ENCODE results near the gene FSTL1.

The FSTL1 gene

DNA sequence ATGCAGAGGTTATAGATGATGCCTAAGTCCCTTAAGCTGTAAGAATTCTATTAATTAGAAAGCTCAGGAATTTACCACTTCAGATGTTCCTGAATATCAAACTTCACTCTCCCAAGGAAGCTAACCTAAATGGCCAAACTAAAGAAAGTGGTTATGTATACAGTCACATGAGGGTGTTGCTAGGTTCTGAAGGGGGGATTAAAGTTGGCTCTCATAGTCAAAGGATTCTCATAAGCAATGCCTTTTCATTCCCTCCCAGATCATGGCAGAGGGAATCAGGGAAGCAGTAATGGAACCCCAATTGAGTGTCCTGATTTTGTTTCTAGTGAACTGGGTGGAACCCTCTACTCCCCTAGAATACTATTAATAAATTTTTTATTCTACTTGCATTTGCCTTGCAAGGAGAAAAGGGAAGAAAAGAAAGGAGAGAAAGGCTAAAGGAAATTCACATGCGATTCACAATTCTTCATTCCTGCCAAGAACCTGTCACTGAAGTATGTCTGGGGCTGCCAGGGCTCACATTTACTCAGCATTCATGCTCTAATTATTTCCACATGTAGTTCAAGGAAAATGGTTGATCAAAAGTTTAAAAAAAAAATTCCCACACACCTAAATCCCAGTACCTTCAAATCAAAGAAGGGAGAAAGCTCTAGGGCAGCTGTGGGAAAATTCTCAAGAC lies 25.1 kb downstream of the FSTL1 start:
- H3K9me3 Mint-ChIP-seq = no peaks in the 10 kb centered on the region
- H3K27me3 Mint-ChIP-seq = peaks cover 47 to 53% of the 10 kb centered on the region in 2 donors
- no peak for DNase-seq
- H3K36me3 Mint-ChIP-seq (ENCODE audit: insufficient read depth) = no peaks in the 10 kb centered on the region
- H3K27ac Mint-ChIP-seq = no peak overlapping the region
- H3K4me3 Mint-ChIP-seq = no peak overlapping the region
- H3K4me1 Mint-ChIP-seq (ENCODE audit: low read depth in 2 of 2) = no peaks in the 10 kb centered on the region
- ATAC-seq (replicated peaks) = no peak

DNA sequence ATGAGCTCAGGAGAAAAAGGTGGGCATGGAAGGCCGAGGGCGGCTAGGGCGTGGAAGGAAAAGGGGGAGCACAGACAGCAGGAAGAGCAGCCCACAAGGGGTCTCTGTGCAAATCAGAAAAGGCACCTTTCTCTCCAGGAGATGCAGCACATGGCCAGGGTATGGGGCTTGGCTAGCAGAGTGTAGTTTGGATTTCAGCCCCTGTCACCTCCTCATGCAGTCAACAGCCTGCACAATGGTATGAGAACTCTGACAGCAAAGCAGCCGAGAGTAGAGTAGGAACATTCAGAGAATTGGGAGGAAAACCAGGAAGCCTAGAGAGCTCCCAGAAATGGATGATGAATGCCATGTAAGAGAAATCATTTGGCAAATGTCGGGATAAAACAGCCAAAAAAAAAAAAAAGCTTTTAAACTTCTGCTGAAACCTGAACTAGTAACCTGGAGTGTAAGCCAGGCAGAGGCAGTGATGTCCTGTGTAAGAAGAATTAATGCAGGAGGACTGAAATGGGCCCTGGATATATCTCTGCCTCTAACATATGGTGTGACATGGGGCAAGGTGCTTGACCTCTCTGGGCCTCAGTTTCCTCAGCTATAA lies 25.7 kb downstream of the FSTL1 start:
- Mint-ChIP-seq H3K4me3 (no peak overlapping the region), H3K27ac (no peak overlapping the region), H3K4me1 (ENCODE audit: low read depth in 2 of 2) (no peaks in the 10 kb centered on the region), H3K9me3 (no peaks in the 10 kb centered on the region), H3K27me3 (peaks cover 43 to 47% of the 10 kb centered on the region in 2 donors), H3K36me3 (ENCODE audit: insufficient read depth) (no peaks in the 10 kb centered on the region)
- DNase-seq (no peak), ATAC-seq (replicated peaks) (no peak)

DNA sequence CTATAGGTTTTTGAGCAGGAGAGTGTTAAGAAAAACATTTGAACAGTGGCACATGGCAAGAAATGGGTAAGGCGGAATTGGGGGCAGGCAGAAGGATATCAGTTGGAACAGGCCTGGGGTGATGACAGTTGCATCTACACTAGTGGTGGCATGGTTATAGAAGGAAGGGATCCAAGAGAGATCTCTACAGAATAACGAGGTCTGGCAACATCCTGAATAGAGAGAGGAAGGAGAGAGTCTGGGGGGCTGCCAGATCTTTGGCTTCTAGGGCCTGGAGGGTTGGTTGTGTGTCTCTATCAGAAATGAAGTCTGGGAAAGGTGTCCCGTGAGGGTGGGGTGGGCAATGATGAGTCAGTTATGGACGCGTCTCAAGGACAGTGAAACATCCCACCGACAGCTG lies 26.3 kb downstream of the FSTL1 start:
- no peaks in the 10 kb centered on the region for H3K9me3 Mint-ChIP-seq
- DNase-seq = no peak
- peaks cover 38 to 45% of the 10 kb centered on the region in 2 donors for H3K27me3 Mint-ChIP-seq
- H3K36me3 Mint-ChIP-seq (ENCODE audit: insufficient read depth) = no peaks in the 10 kb centered on the region
- H3K4me1 Mint-ChIP-seq (ENCODE audit: low read depth in 2 of 2) = no peaks in the 10 kb centered on the region
- H3K27ac Mint-ChIP-seq = no peak overlapping the region
- ATAC-seq (replicated peaks) = no peak
- no peak overlapping the region for H3K4me3 Mint-ChIP-seq

DNA sequence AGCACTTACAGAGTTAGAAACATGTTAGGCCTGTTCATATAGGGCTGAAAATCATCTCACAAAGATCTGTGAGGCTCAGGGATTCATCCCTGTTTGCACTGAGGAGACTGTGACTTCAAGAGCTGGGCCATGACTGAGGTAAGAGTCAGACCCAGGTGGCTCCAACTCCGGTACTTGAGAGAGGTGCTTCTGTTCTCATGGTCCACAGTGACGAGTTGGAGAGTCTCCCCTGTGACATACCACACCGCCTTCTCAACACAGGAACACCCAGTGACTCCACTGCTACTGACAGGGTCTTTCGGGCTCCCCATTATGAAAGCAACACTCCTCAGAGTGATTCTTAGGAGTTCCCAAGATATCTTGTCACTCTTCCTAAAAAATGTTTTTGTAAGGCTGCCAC lies 27.4 kb downstream of the FSTL1 start:
- Mint-ChIP-seq H3K27me3 (peaks cover 42 to 49% of the 10 kb centered on the region in 2 donors), H3K27ac (no peak overlapping the region), H3K4me1 (ENCODE audit: low read depth in 2 of 2) (peaks cover 7% of the 10 kb centered on the region in 2 donors), H3K9me3 (no peaks in the 10 kb centered on the region), H3K4me3 (no peak overlapping the region), H3K36me3 (ENCODE audit: insufficient read depth) (no peaks in the 10 kb centered on the region)
- DNase-seq (no peak), ATAC-seq (replicated peaks) (no peak)

DNA sequence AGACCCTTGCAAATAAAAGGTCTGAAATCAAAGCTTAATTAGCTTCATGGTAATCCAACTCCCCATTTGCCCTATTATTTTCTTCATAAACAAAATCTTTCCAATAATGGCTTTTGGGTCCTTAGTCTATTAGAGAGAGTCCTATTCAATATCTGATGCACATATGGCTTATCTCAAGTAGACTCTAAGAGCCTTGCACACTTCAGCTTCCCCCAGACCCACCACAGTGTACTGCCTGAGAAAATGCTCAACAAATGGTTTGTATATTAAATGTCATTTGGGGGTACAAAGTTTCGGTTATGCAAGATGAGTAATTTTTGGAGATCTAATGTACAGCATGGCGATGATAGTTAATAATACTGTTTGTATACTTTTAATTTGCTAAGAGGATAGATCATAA lies 28.9 kb downstream of the FSTL1 start:
- no peak overlapping the region for H3K4me3 Mint-ChIP-seq
- no peaks in the 10 kb centered on the region for H3K9me3 Mint-ChIP-seq
- DNase-seq (no peak), ATAC-seq (replicated peaks) (no peak)
- peaks cover 32 to 34% of the 10 kb centered on the region in 2 donors for H3K27me3 Mint-ChIP-seq
- no peak overlapping the region for H3K27ac Mint-ChIP-seq
- no peaks in the 10 kb centered on the region for H3K36me3 Mint-ChIP-seq (ENCODE audit: insufficient read depth)
- H3K4me1 Mint-ChIP-seq (ENCODE audit: low read depth in 2 of 2) = peaks cover 18 to 19% of the 10 kb centered on the region in 2 donors

DNA sequence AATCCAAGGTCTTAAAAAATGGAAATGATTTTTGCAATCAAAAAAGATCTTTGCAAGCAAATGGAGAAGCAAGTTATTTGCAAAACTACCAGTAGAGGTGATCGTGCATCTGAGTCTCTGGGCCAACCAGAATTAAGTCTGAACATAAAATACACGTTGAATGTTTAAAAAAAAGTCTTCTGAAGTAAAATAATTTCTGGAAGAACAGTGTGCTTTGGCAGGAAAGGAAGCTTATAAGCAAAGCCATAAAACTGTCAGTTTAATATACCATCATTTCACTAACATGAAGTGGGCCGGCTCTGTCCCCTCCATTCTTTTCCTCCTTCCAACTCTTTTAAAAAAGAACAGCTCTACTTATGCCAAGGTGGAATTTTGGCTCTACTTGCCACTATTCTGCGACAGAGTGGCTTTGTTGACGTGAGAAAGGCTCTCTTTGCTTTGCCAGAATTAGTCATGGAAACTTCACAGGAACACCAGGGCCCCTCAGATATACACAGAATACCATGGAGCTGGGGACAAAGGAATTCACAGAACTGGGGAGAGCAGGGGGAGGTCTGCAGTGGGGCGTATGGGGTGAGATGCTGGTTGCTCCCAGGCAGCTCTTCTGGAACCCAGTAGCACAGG lies 29.8 kb downstream of the FSTL1 start:
- H3K36me3 Mint-ChIP-seq (ENCODE audit: insufficient read depth) = no peaks in the 10 kb centered on the region
- H3K27ac Mint-ChIP-seq = no peak overlapping the region
- H3K9me3 Mint-ChIP-seq = no peaks in the 10 kb centered on the region
- H3K27me3 Mint-ChIP-seq = peaks cover 28 to 30% of the 10 kb centered on the region in 2 donors
- no peak for DNase-seq
- H3K4me1 Mint-ChIP-seq (ENCODE audit: low read depth in 2 of 2) = peaks cover 20 to 21% of the 10 kb centered on the region in 2 donors
- no peak overlapping the region for H3K4me3 Mint-ChIP-seq
- no peak for ATAC-seq (replicated peaks)

DNA sequence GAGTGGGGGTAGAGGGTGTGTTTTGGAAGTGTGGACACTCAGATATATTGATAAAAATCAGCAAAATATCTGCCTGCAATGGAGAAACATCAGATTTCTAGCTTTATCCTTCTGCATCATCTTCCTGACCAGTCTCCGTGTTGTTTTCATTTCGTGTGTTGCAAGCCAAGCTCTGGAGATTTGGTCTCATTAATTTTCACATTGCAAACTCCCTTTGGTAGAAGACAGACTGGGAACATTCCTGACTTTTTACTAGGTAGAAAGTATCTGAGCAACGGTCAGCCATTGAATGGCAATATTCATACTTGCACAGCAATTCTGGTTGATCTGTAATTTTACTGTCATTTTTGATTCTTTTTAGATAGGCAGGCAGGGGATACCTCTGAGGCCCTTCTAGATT lies 30.4 kb downstream of the FSTL1 start:
- no peaks in the 10 kb centered on the region for H3K9me3 Mint-ChIP-seq
- no peak overlapping the region for H3K27ac Mint-ChIP-seq
- H3K36me3 Mint-ChIP-seq (ENCODE audit: insufficient read depth) = no peaks in the 10 kb centered on the region
- no peak for ATAC-seq (replicated peaks)
- peaks cover 20 to 21% of the 10 kb centered on the region in 2 donors for H3K4me1 Mint-ChIP-seq (ENCODE audit: low read depth in 2 of 2)
- no peak for DNase-seq
- H3K27me3 Mint-ChIP-seq = peaks cover 35 to 37% of the 10 kb centered on the region in 2 donors
- H3K4me3 Mint-ChIP-seq = no peak overlapping the region

DNA sequence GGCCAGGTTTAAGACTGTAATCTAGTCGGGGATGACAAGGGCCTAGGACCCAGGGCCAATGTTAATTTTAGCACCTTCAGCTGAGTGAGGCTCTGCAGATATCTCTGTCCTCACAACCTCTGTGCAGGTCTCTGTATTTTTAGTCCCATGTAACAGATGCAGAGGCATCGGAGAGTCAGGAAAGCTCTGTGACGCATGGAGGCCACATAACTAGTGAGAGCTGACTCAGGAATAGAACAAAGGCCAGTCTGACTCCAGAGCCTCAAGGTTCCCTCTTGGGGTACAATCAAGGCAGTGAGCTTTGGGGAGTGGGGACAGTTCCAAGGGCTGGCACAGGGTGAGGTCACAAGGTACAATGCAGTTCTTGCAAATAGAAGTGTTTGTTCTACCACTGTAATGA lies 31.0 kb downstream of the FSTL1 start:
- Mint-ChIP-seq H3K9me3 (no peaks in the 10 kb centered on the region), H3K4me3 (no peak overlapping the region), H3K27me3 (peaks cover 31 to 38% of the 10 kb centered on the region in 2 donors), H3K27ac (no peak overlapping the region), H3K4me1 (ENCODE audit: low read depth in 2 of 2) (peaks cover 20 to 21% of the 10 kb centered on the region in 2 donors), H3K36me3 (ENCODE audit: insufficient read depth) (no peaks in the 10 kb centered on the region)
- ATAC-seq (replicated peaks) = no peak
- DNase-seq = no peak

DNA sequence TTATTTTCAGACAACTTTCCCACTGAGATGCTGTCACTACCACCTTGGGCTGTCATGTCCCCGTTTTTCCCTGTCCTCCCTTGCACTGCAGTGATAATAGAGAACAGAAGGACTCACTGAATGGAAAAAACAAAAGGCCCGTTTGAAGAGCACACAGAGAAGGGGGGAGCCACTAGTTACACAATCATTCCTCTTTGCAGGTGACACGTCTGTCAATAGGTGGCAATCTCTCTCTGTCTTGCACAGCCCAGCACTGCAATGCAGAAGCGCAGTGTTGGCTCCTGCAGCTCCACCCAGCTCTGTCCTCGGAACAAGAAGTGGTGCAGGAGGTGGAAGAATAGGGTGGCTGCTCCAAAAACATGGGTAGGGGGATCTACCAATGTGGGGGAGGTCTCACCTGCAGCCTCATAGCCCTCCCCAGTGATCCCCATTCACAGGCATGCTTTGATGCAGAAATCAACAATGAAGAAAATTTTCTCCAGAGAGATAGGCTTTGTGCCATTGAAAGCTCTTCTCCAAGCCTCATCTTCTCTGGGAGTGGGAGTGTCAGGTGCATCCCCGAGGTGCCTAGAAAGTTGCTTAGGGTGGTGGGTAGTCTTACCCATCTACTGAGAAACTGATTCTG lies 31.8 kb downstream of the FSTL1 start:
- DNase-seq = peak in 1 of 3 experiments; percentile 3

DNA sequence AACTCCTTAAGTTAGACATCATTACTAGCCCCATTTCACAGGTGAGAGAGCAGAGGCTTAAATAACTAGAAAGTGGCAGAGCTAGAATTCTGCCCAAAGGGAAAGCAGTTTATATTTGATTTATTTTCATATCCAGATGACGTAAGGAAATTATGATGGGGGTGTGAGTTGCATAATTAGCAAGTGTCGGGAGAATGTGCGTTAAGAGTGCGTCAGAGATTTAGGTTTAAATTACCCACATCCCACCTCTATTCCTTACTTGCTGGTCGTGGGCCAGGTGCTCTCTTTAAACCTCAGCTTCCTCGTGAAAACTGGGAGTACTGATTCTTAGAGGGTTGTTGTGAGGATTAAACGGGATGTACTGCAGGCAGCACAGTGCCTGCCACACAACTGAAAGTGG lies 32.3 kb downstream of the FSTL1 start:
- ATAC-seq (replicated peaks) = no peak
- H3K4me1 Mint-ChIP-seq (ENCODE audit: low read depth in 2 of 2) = peaks cover 20 to 21% of the 10 kb centered on the region in 2 donors
- H3K27me3 Mint-ChIP-seq = peaks cover 22 to 29% of the 10 kb centered on the region in 2 donors
- H3K9me3 Mint-ChIP-seq = no peaks in the 10 kb centered on the region
- no peaks in the 10 kb centered on the region for H3K36me3 Mint-ChIP-seq (ENCODE audit: insufficient read depth)
- no peak for DNase-seq
- H3K4me3 Mint-ChIP-seq = peak overlapping the region in 1 of 2 donors; percentile 13
- H3K27ac Mint-ChIP-seq = no peak overlapping the region

More for the DNA sequence above, 31.8 kb downstream of the FSTL1 start:
- Mint-ChIP-seq H3K4me1 (ENCODE audit: low read depth in 2 of 2) (peaks cover 20 to 21% of the 10 kb centered on the region in 2 donors), H3K4me3 (peak overlapping the region in 1 of 2 donors; percentile 13), H3K27ac (no peak overlapping the region), H3K36me3 (ENCODE audit: insufficient read depth) (no peaks in the 10 kb centered on the region), H3K27me3 (peaks cover 23 to 30% of the 10 kb centered on the region in 2 donors), H3K9me3 (no peaks in the 10 kb centered on the region)
- peak; percentile 32 for ATAC-seq (replicated peaks)

DNA sequence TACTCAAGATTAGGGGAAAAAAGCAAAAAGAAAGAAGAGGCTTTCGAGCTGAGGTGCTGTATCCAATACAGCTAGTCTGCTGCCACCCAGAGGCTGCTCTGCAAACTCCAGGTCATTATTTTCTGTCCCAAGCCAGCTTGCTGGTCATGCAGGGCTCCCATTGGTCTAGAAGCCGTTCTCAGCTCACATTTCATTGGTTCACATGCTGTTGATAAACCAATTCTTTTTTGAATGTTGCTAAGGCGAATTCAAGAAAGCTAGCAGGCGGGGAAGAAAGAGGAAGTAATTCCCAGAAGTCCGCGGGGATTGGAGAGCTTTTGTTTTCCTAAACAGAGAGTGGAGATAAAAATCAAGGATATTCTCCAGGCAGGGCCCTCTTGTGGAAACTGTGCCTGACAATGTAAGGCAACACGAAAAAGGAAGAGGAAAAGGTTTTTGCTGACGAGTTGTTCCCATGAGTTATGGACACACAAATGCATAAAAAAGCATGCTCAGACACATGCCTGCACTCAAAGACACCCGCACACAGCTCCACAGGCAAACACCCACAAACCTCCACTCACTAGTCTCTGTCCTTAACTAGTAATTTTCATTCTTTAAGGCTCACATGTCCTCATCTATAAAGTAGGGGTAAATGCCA lies 33.4 kb downstream of the FSTL1 start:
- Mint-ChIP-seq H3K27me3 (peaks cover 22 to 29% of the 10 kb centered on the region in 2 donors), H3K4me1 (ENCODE audit: low read depth in 2 of 2) (peaks cover 20 to 21% of the 10 kb centered on the region in 2 donors), H3K27ac (peak overlapping the region; percentile 10 to 85), H3K36me3 (ENCODE audit: insufficient read depth) (no peaks in the 10 kb centered on the region), H3K4me3 (peak overlapping the region; percentile 80 to 90), H3K9me3 (no peaks in the 10 kb centered on the region)
- DNase-seq (peak; percentile 76 to 81 (median 77)), ATAC-seq (replicated peaks) (peak; percentile 99)

DNA sequence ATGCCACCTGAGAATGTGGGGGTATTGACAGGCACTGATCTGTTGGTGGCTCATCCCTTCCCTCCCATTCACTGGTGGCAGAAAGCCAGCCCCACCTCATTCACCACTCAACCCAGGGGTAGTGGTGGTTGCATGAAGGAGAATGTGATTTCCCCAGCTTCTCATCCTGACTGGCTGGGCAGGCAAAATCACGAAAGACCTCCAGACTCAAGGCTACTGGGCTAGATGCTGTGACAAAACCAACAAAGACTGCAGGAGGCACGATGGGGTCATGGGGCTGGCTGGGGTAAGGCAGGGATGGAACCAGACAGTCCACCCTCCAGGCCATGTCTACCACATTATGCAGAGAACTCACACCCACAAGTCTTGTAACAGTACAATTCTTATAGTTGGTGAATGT lies 33.9 kb downstream of the FSTL1 start:
- peaks cover 22 to 29% of the 10 kb centered on the region in 2 donors for H3K27me3 Mint-ChIP-seq
- DNase-seq = no peak
- no peaks in the 10 kb centered on the region for H3K9me3 Mint-ChIP-seq
- H3K36me3 Mint-ChIP-seq (ENCODE audit: insufficient read depth) = no peaks in the 10 kb centered on the region
- peak; percentile 6 for ATAC-seq (replicated peaks)
- peak overlapping the region in 1 of 2 donors; percentile 85 for H3K27ac Mint-ChIP-seq
- peaks cover 20 to 21% of the 10 kb centered on the region in 2 donors for H3K4me1 Mint-ChIP-seq (ENCODE audit: low read depth in 2 of 2)
- peak overlapping the region; percentile 80 to 90 for H3K4me3 Mint-ChIP-seq

DNA sequence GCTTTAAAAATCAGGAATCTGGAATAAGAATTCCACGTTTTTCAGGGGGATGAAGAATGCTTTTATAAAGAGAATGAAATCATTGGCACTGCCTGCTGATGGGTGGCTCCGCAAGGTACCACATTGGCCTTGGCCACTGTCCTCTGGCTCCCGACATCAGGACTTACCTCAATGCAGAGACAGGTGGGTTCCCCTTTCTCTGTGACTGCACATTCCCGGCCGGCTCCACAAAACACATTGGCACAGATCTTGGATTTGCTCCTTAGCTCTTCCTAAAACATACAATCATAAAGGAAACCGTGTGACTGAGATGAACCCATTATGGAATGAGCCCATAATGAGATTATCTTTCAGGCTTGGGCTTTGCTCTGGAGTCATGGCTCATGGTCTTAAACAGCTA lies 35.0 kb downstream of the FSTL1 start:
- peaks cover 22 to 29% of the 10 kb centered on the region in 2 donors for H3K27me3 Mint-ChIP-seq
- H3K4me3 Mint-ChIP-seq = no peak overlapping the region
- no peak overlapping the region for H3K27ac Mint-ChIP-seq
- ATAC-seq (replicated peaks) = no peak
- no peaks in the 10 kb centered on the region for H3K36me3 Mint-ChIP-seq (ENCODE audit: insufficient read depth)
- peaks cover 20 to 21% of the 10 kb centered on the region in 2 donors for H3K4me1 Mint-ChIP-seq (ENCODE audit: low read depth in 2 of 2)
- no peak for DNase-seq
- H3K9me3 Mint-ChIP-seq = no peaks in the 10 kb centered on the region
